GM10248 (cell line): ENCODE results near the gene SERPINA3.

Experiments used
- CTCF ChIA-PET: fragments of 300-600 bp; sonication (Branson Sonifier 250); formaldehyde crosslinking; extraction: SDS; loops from one replicate; lab custom pipeline; 2021; ENCODE audit warnings: antibody characterized with exemption; lab: Yijun Ruan, JAX
- POLR2A ChIA-PET: fragments of 350-650 bp; sonication (Branson Sonifier 250); formaldehyde crosslinking; extraction: SDS; loops from one replicate; lab custom pipeline; 2020; ENCODE audit warnings: antibody characterized with exemption; lab: Yijun Ruan, JAX
- DNase-seq: peaks from one replicate; pipeline ENCODE4 v3.0.0; 2012; ENCODE audit errors: extremely low spot score
- TF ChIP-seq, protein P1 (sequence below): IDR thresholded peaks from 2 replicates; pipeline ENCODE4 v1.5.1; 2012; ENCODE audit warnings: mild to moderate bottlenecking, low read depth; ENCODE audit errors: extremely low read depth, missing control alignments, control extremely low read depth

The SERPINA3 gene

DNA sequence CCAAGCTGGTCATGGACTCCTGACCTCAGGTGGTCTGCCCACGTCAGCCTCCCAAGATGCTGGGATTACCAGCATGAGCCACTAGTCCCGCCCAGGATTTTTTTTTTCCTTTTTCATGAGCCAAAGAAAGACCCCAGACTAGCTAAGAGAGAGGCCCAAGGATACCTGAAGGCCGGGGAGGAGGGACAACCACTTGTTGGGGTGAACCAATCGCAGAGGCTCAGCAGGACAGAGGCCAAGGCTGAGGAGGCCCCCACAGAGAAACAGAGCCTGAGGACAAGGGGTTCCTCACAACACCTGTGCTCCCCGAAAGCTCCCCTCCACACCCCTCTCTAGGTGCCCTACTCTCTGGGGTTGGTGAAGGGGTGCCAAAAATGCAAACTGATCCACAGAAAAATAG, 1.0 kb upstream of the SERPINA3 start:
- ChIA-PET POLR2A (no interaction called here), CTCF (no interaction called here)
- TF ChIP-seq, protein P1, sequence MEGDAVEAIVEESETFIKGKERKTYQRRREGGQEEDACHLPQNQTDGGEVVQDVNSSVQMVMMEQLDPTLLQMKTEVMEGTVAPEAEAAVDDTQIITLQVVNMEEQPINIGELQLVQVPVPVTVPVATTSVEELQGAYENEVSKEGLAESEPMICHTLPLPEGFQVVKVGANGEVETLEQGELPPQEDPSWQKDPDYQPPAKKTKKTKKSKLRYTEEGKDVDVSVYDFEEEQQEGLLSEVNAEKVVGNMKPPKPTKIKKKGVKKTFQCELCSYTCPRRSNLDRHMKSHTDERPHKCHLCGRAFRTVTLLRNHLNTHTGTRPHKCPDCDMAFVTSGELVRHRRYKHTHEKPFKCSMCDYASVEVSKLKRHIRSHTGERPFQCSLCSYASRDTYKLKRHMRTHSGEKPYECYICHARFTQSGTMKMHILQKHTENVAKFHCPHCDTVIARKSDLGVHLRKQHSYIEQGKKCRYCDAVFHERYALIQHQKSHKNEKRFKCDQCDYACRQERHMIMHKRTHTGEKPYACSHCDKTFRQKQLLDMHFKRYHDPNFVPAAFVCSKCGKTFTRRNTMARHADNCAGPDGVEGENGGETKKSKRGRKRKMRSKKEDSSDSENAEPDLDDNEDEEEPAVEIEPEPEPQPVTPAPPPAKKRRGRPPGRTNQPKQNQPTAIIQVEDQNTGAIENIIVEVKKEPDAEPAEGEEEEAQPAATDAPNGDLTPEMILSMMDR = no peak
- no peak for DNase-seq

DNA sequence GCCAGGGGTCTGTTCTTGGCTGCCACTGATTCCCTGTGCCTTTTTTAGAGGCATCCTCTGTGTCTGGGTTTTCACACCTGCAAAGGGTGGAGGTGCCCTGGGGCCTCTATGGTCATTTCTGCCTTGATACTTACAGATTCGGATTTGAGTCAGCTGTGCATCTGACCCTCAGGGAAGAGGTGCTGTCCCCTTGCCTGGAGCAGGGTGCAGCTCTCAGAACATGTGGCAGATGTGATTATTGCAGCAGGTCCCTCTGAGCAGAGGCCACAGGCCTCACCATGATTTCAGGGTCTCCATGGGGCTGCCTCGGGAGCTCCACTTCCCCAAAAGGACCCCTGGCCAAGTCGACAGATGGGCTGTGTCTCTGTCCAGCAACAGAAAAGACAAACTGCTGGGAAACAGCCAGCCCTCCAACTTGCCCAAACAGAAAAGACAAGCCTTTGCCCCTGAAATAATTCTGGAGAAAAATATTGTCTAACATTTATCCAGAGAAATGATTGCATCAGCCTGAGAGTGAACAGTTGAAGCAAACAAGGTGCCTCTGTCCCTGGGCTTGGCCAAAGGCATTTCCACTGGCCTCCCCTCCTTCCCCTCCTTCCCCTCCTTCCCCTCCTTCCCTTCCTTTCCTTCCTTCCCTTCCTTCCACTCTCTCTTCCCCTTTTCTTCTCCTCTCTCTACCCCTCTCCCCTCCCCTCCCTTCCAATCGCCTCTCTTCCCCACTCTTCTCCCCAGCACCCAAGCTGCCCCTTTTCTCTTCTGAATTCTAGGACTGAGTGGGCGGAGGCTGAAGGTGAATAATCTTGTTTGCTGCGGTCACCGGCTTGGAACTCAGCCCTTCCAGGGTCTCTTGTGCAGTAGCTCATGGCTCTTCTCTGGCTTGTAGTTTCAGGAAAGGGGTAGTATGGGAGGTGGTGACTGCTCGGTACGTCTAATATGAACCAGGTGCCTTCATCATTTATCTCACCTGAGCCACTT, 676 bp downstream of the SERPINA3 start:
- ChIA-PET POLR2A (no interaction called here), CTCF (no interaction called here)
- DNase-seq = no peak

DNA sequence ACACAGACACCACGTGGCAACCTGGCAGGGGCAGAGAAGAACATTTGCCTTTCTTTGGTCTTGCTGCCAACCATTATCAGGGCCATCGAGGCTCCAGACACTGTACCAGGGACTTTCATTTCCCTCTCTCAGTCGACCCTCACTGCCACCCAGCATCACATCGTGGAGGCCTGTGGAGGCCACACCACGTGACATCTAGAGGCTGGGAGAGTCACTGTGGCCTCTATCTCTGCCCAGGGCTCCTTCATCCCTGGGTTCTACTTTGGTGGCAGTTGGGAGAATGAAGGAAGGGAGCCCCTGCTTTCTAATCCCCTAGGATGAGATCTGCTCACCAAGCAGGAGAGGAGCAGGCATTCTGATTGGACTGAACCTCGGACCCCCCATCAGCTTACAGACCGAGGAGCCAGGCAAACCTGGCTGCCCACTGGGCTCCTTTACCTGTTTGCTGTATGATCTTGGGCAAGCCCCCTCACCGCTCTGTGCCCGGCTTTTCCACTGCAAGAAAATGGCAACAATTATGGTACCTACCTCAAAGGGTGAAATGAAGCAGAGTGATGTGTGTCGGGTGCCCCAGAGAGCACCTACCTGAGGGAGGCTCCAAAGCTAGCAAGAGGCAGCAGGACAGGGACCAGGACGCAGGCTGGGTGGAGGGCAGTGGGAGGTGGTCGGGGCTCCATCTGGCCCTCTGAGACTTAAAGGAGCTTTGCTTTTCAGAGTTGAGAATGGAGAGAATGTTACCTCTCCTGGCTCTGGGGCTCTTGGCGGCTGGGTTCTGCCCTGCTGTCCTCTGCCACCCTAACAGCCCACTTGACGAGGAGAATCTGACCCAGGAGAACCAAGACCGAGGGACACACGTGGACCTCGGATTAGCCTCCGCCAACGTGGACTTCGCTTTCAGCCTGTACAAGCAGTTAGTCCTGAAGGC, 1.8 kb downstream of the SERPINA3 start:
- CTCF ChIA-PET = no interaction called here

More for the DNA sequence above, 676 bp downstream of the SERPINA3 start:
- TF ChIP-seq, protein P1 = no peak

DNA sequence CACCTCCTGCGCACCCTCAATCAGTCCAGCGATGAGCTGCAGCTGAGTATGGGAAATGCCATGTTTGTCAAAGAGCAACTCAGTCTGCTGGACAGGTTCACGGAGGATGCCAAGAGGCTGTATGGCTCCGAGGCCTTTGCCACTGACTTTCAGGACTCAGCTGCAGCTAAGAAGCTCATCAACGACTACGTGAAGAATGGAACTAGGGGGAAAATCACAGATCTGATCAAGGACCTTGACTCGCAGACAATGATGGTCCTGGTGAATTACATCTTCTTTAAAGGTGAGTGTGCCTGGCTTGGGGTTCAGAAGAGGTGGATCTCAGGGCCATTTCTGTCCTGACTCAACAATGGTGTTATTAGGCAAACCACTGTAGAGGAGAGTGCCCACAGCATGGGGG, 2.6 kb downstream of the SERPINA3 start:
- CTCF ChIA-PET = interaction anchor here (1.3 kb wide), 1 partner anchor 20 kb away, joined by 4 read pairs; no protein-coding TSS in a partner anchor
- POLR2A ChIA-PET = no interaction called here
- no peak for DNase-seq
- TF ChIP-seq, protein P1 = no peak

More for the DNA sequence above, 1.8 kb downstream of the SERPINA3 start:
- no peak for DNase-seq
- POLR2A ChIA-PET = no interaction called here
- TF ChIP-seq, protein P1 = no peak

DNA sequence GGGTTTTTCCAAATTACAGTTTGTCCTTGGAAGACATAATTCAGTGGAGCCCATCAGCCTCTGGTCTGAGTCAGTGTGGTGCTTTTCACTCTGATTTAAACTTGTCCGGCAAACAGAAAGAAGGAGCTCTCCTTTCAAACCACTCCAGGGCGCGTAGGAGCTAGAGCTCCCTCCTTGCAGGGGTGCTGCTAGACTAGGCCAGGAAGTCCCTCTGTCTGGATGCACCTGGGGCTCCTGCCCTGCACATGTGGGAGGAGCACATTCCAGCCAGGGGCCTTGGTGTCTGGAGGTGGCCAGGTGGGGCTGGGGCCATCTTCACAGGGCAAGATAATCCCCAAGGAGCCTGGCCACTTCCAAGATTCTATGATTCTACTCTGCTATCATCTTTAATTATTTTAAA, 3.1 kb downstream of the SERPINA3 start:
- no peak for DNase-seq
- TF ChIP-seq, protein P1 = no peak
- ChIA-PET POLR2A (no interaction called here), CTCF (interaction anchor here (1.3 kb wide), 1 partner anchor 20 kb away, joined by 4 read pairs; no protein-coding TSS in a partner anchor)
